Activated CD8-positive, alpha-beta T cell treated with anti-CD3 and anti-CD28 coated beads for 36 hours (primary cell): ENCODE results near the gene ZNF652. TPM values are rescaled to one million over a fixed set of nuclear protein-coding genes. Genes with fewer than 3 reads are reported as not detected.

Source experiments
- ATAC-seq: fragments of 200-7000 bp; cut with Tn5 transposase; one replicate; pipeline ENCODE4 v1.10.0; 2021; ENCODE audit warnings: mild to moderate bottlenecking, moderate library complexity
- CTCF ChIA-PET: fragments of 350-600 bp; sonication (Branson Sonifier 250); formaldehyde crosslinking; loops from one replicate; lab custom pipeline; 2021; ENCODE audit warnings: antibody characterized with exemption; lab: Charles Lee
- POLR2A ChIA-PET: fragments of 350-600 bp; sonication (Branson Sonifier 250); formaldehyde crosslinking; loops from one replicate; lab custom pipeline; 2021; ENCODE audit warnings: antibody characterized with exemption; lab: Charles Lee
- DNase-seq: peaks from one replicate; pipeline ENCODE4 v3.0.0-alpha.2; 2020
- H3K27ac Mint-ChIP-seq: one replicate; pipeline ENCODE4 v1.8.0; 2021; ENCODE audit warnings: mild to moderate bottlenecking, mixed read lengths
- H3K27me3 Mint-ChIP-seq: one replicate; pipeline ENCODE4 v1.8.0; 2021; ENCODE audit warnings: mixed read lengths
- H3K36me3 Mint-ChIP-seq: one replicate; pipeline ENCODE4 v1.8.0; 2021; ENCODE audit warnings: low read depth, mixed read lengths
- H3K4me1 Mint-ChIP-seq: one replicate; pipeline ENCODE4 v1.8.0; 2021; ENCODE audit warnings: low read depth, mixed read lengths
- H3K4me3 Mint-ChIP-seq: one replicate; pipeline ENCODE4 v1.8.0; 2021; ENCODE audit warnings: mild to moderate bottlenecking, moderate library complexity, mixed read lengths
- H3K9me3 Mint-ChIP-seq: one replicate; pipeline ENCODE4 v1.8.0; 2021; ENCODE audit warnings: mixed read lengths
- CTCF ChIP-seq: fragments of 200-600 bp; IDR thresholded peaks from one replicate; pipeline ENCODE4 v1.8.0; 2022; ENCODE audit warnings: antibody characterized with exemption, mild to moderate bottlenecking
- intact Hi-C: fragments of 100-400 bp; cut with micrococcal nuclease; formaldehyde crosslinking; loops from one replicate; pipeline ENCODE4 v1.10.0; 2022
- total RNA-seq, 2 experiments: library from RNA; stranded (reverse); gene quantifications; one replicate each; pipeline ENCODE4 v1.2.3, GENCODE V29; 2021

Gene ZNF652
- total RNA-seq, 2 experiments from 2014 or later, result 6.4 to 6.7 TPM

- ChIA-PET CTCF (interaction anchor here (4.1 to 19.1 kb wide), 2 partner anchors 13 to 64 kb away, joined by 21 to 189 read pairs; no protein-coding TSS in a partner anchor), POLR2A (no interaction called here)
- Mint-ChIP-seq H3K9me3 (no peaks in the 10 kb centered on the region), H3K4me1 (no peaks in the 10 kb centered on the region), H3K36me3 (no peaks in the 10 kb centered on the region), H3K27me3 (no peaks in the 10 kb centered on the region), H3K27ac (no peak overlapping the region), H3K4me3 (no peak overlapping the region)
- ATAC-seq, result no peak
- intact Hi-C loops, result no loop called here
- no peak for DNase-seq
- TF ChIP-seq CTCF, result no peak
Observed at GRCh38 chr17:49381793-49382192, 19.7 kb upstream of the ZNF652 start.

- intact Hi-C loops, result no loop called here
- no peaks in the 10 kb centered on the region for H3K27me3 Mint-ChIP-seq
- no peak overlapping the region for H3K4me3 Mint-ChIP-seq
- no peaks in the 10 kb centered on the region for H3K4me1 Mint-ChIP-seq
- H3K9me3 Mint-ChIP-seq, result no peaks in the 10 kb centered on the region
- no peak overlapping the region for H3K27ac Mint-ChIP-seq
- POLR2A ChIA-PET, result interaction anchor here (1.0 kb wide), 1 partner anchor 153 kb away, joined by 3 read pairs; no protein-coding TSS in a partner anchor
- no peak for DNase-seq
- no peak for ATAC-seq
- no peaks in the 10 kb centered on the region for H3K36me3 Mint-ChIP-seq
- CTCF ChIA-PET, result interaction anchor here (1.4 to 4.1 kb wide), 2 partner anchors 12 to 67 kb away, joined by 4 to 21 read pairs; no protein-coding TSS in a partner anchor
- TF ChIP-seq CTCF, result no peak
Observed at GRCh38 chr17:49381033-49381432, 19.0 kb upstream of the ZNF652 start.

- Mint-ChIP-seq H3K27me3 (no peaks in the 10 kb centered on the region), H3K4me3 (no peak overlapping the region), H3K36me3 (no peaks in the 10 kb centered on the region), H3K9me3 (no peaks in the 10 kb centered on the region), H3K4me1 (no peaks in the 10 kb centered on the region), H3K27ac (no peak overlapping the region)
- no peak for TF ChIP-seq CTCF
- intact Hi-C loops, result no loop called here
- ATAC-seq, result no peak
- CTCF ChIA-PET, result interaction anchor here (1.0 to 4.1 kb wide), 3 partner anchors 11 to 65 kb away, joined by 4 to 21 read pairs (median 5); no protein-coding TSS in a partner anchor
- DNase-seq, result no peak
- POLR2A ChIA-PET, result interaction anchor here (1.0 kb wide), 1 partner anchor 152 kb away, joined by 3 read pairs; no protein-coding TSS in a partner anchor
Observed at GRCh38 chr17:49379926-49380325, 17.9 kb upstream of the ZNF652 start.

- DNase-seq (no peak), ATAC-seq (no peak)
- no peaks in the 10 kb centered on the region for H3K27me3 Mint-ChIP-seq
- H3K4me1 Mint-ChIP-seq, result no peaks in the 10 kb centered on the region
- H3K27ac Mint-ChIP-seq, result no peak overlapping the region
- H3K9me3 Mint-ChIP-seq, result no peaks in the 10 kb centered on the region
- TF ChIP-seq CTCF, result no peak
- CTCF ChIA-PET, result interaction anchor here (1.3 to 2.5 kb wide), 3 partner anchors 10 to 62 kb away, joined by 4 to 13 read pairs (median 8); no protein-coding TSS in a partner anchor
- intact Hi-C loops, result no loop called here
- H3K36me3 Mint-ChIP-seq, result no peaks in the 10 kb centered on the region
- POLR2A ChIA-PET, result no interaction called here
- H3K4me3 Mint-ChIP-seq, result no peak overlapping the region
Observed at GRCh38 chr17:49378311-49378710, 16.3 kb upstream of the ZNF652 start.

- intact Hi-C loops, result no loop called here
- no peak overlapping the region for H3K27ac Mint-ChIP-seq
- no peaks in the 10 kb centered on the region for H3K27me3 Mint-ChIP-seq
- no peak overlapping the region for H3K4me3 Mint-ChIP-seq
- TF ChIP-seq CTCF, result no peak
- H3K4me1 Mint-ChIP-seq, result no peaks in the 10 kb centered on the region
- H3K36me3 Mint-ChIP-seq, result no peaks in the 10 kb centered on the region
- ChIA-PET CTCF (no interaction called here), POLR2A (no interaction called here)
- no peak for ATAC-seq
- DNase-seq, result no peak
- H3K9me3 Mint-ChIP-seq, result no peaks in the 10 kb centered on the region
Observed at GRCh38 chr17:49375544-49375943, 13.5 kb upstream of the ZNF652 start.
